ENCODE data around the gene GRM4.
"Not testable (repeated sequence)": the region's sequence is repeated elsewhere in the genome, so short reads cannot be mapped to it uniquely, and the experiment has no call there.

Gene GRM4

GRCh38 chr6:34059136-34059731 is 86.7 kb downstream of the GRM4 start:
- no peak for DNase-seq

- no peak for DNase-seq
Measured at GRCh38 chr6:34057790-34058189, 88.1 kb downstream of the GRM4 start.

- DNase-seq, result no peak
Measured at GRCh38 chr6:34057191-34057590, 88.7 kb downstream of the GRM4 start.

GRCh38 chr6:34056305-34057108 is 89.4 kb downstream of the GRM4 start:
- peak; percentile 70 to 74 for DNase-seq

- DNase-seq, result peak; percentile 39 to 69
Measured at GRCh38 chr6:34055223-34055933, 90.5 kb downstream of the GRM4 start.

GRCh38 chr6:34053721-34054120 is 92.2 kb downstream of the GRM4 start:
- DNase-seq, result peak; percentile 71 to 89

GRCh38 chr6:34052918-34053608 is 92.8 kb downstream of the GRM4 start:
- DNase-seq, result no peak

GRCh38 chr6:34052071-34052825 is 93.6 kb downstream of the GRM4 start:
- no peak for DNase-seq

GRCh38 chr6:34051331-34051919 is 94.5 kb downstream of the GRM4 start:
- DNase-seq, result no peak

- no peak for DNase-seq
Measured at GRCh38 chr6:34050691-34051090, 95.2 kb downstream of the GRM4 start.

- no peak for DNase-seq
Measured at GRCh38 chr6:34049395-34050342, 96.2 kb downstream of the GRM4 start.

- DNase-seq, result no peak
Measured at GRCh38 chr6:34047913-34048867, 97.7 kb downstream of the GRM4 start.

GRCh38 chr6:34046617-34047016 is 99.3 kb downstream of the GRM4 start:
- no peak for DNase-seq

- no peak for DNase-seq
Measured at GRCh38 chr6:34045771-34046170, 100.1 kb downstream of the GRM4 start.

- DNase-seq, result no peak
Measured at GRCh38 chr6:34044945-34045595, 100.8 kb downstream of the GRM4 start.

GRCh38 chr6:34043359-34043758 is 102.5 kb downstream of the GRM4 start:
- DNase-seq, result no peak

GRCh38 chr6:34041998-34042397 is 103.9 kb downstream of the GRM4 start:
- DNase-seq, result not testable (repeated sequence)

- DNase-seq, result no peak
Measured at GRCh38 chr6:34041385-34041784, 104.5 kb downstream of the GRM4 start.

- no peak for DNase-seq
Measured at GRCh38 chr6:34039943-34040342, 105.9 kb downstream of the GRM4 start.

Data from NCI-H187 (cell line).